ENCODE measurements around the gene RIPOR3.
"Not testable (repeated sequence)": the region's sequence is repeated elsewhere in the genome, so short reads cannot be mapped to it uniquely, and the experiment has no call there.

Gene RIPOR3

GRCh38 chr20:50632701-50633100, 58.6 kb downstream of the RIPOR3 start:
- DNase-seq (ENCODE audit: low spot score), result no peak

- no peak for DNase-seq (ENCODE audit: low spot score)
These were observed 59.1 kb downstream of the RIPOR3 start for GRCh38 chr20:50632236-50632635.

GRCh38 chr20:50630578-50631263, 60.6 kb downstream of the RIPOR3 start:
- no peak for DNase-seq (ENCODE audit: low spot score)

GRCh38 chr20:50629670-50630045, 61.7 kb downstream of the RIPOR3 start:
- no peak for DNase-seq (ENCODE audit: low spot score)

- no peak for DNase-seq (ENCODE audit: low spot score)
These were observed 62.3 kb downstream of the RIPOR3 start for GRCh38 chr20:50628853-50629669.

GRCh38 chr20:50628332-50628731, 63.0 kb downstream of the RIPOR3 start:
- no peak for DNase-seq (ENCODE audit: low spot score)

- no peak for DNase-seq (ENCODE audit: low spot score)
These were observed 63.6 kb downstream of the RIPOR3 start for GRCh38 chr20:50627747-50628146.

GRCh38 chr20:50625986-50626677, 65.2 kb downstream of the RIPOR3 start:
- no peak for DNase-seq (ENCODE audit: low spot score)

- no peak for DNase-seq (ENCODE audit: low spot score)
These were observed 66.9 kb downstream of the RIPOR3 start for GRCh38 chr20:50624351-50625016.

GRCh38 chr20:50621068-50621665, 70.2 kb downstream of the RIPOR3 start:
- no peak for DNase-seq (ENCODE audit: low spot score)

- DNase-seq (ENCODE audit: low spot score), result not testable (repeated sequence)
These were observed 70.9 kb downstream of the RIPOR3 start for GRCh38 chr20:50620459-50620858.

- no peak for DNase-seq (ENCODE audit: low spot score)
These were observed 72.8 kb downstream of the RIPOR3 start for GRCh38 chr20:50618537-50618936.

- DNase-seq (ENCODE audit: low spot score), result no peak
These were observed 74.3 kb downstream of the RIPOR3 start for GRCh38 chr20:50617022-50617421.

GRCh38 chr20:50615407-50615806, 75.9 kb downstream of the RIPOR3 start:
- DNase-seq (ENCODE audit: low spot score), result no peak

GRCh38 chr20:50613438-50614169, 77.7 kb downstream of the RIPOR3 start:
- DNase-seq (ENCODE audit: low spot score), result no peak

GRCh38 chr20:50611128-50611810, 80.1 kb downstream of the RIPOR3 start:
- no peak for DNase-seq (ENCODE audit: low spot score)

- DNase-seq (ENCODE audit: low spot score), result no peak
These were observed 81.1 kb downstream of the RIPOR3 start for GRCh38 chr20:50610212-50610718.

- no peak for DNase-seq (ENCODE audit: low spot score)
These were observed 81.8 kb downstream of the RIPOR3 start for GRCh38 chr20:50609438-50609989.

- DNase-seq (ENCODE audit: low spot score), result no peak
These were observed 82.6 kb downstream of the RIPOR3 start for GRCh38 chr20:50608750-50609104.
